Medulla oblongata (tissue), 1 donor: Measurements from ENCODE around the gene LDB1.

ENCODE experiments used
- DNase-seq: peaks from one replicate; pipeline ENCODE4 v3.0.0-alpha.2; 2015; ENCODE audit errors: extremely low spot score

LDB1 gene

GRCh38 chr10:102064503-102064867, 55.7 kb downstream of the LDB1 start:
- DNase-seq: no peak

- DNase-seq: no peak
Observed at GRCh38 chr10:102059987-102060386, 60.2 kb downstream of the LDB1 start.
